ENCODE data around the gene ELAVL4.

Gene ELAVL4

GRCh38 chr1:50091068-50091467, 17.7 kb upstream of the ELAVL4 start:
- no peak for DNase-seq (ENCODE audit: low spot score)
- TF ChIP-seq CTCF (IDR thresholded peaks at IDR 0.05; ENCODE audit: extremely low read depth, missing control alignments): no peak

DNA sequence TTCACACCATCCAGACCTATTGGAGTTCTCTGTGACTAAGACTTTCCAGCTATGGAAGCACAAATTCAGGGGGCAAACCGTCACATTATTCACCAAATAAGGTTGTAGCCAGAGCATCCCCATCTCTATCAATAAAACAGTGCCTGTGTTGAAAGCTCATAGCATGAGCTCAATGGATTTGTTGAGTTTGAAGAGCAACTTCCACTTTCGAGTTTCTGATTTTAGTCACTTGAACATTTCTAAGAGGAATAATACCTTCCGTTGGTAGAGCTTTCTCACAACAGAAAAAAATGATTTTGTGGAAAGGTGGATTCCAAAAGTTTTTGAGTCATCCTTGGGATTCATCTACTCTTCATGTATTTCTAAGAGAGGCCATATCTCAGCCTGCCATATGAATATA, 13.0 kb upstream of the ELAVL4 start:
- DNase-seq (ENCODE audit: low spot score): no peak
- no peak for TF ChIP-seq CTCF (IDR thresholded peaks at IDR 0.05; ENCODE audit: extremely low read depth, missing control alignments)

DNA sequence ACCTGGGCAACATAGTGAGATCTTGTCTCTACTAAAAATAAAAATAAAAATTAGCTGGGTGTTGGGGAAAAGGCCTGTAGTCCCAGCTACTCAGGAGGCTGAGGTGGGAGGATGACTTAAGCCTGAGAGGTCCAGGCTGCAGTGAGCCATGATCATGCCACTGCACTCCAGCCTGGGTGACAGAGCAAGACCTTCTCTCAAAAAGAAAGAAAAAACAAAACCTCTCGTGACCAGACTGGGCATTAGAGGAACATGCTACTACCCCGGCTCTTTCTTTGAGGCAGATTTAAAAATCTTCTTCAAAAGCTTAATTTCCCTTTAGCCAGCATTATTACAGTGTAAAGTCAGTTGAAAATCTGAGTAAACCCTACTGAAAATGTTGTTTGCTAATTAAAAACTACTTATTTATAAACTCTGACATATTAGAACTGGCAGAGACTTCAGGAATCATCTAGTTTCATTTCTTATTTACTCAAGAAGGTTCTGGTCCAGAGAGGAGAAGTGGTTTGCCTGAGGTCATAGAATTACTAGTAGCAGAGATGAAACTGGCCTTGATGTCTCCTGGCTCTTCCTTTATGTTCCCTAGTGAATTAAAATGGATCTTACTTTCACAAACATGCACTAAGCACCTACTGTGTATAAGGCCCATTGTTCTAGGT, 11.6 kb upstream of the ELAVL4 start:
- no peak for TF ChIP-seq CTCF (IDR thresholded peaks at IDR 0.05; ENCODE audit: extremely low read depth, missing control alignments)

GRCh38 chr1:50097791-50098190, 10.9 kb upstream of the ELAVL4 start:
- no peak for TF ChIP-seq CTCF (IDR thresholded peaks at IDR 0.05; ENCODE audit: extremely low read depth, missing control alignments)
- no peak for DNase-seq (ENCODE audit: low spot score)

More for the DNA sequence above, 11.6 kb upstream of the ELAVL4 start:
- no peak for DNase-seq (ENCODE audit: low spot score)

GRCh38 chr1:50098591-50099021, 10.1 kb upstream of the ELAVL4 start:
- TF ChIP-seq CTCF (IDR thresholded peaks at IDR 0.05; ENCODE audit: extremely low read depth, missing control alignments): no peak
- no peak for DNase-seq (ENCODE audit: low spot score)

- no peak for TF ChIP-seq CTCF (IDR thresholded peaks at IDR 0.05; ENCODE audit: extremely low read depth, missing control alignments)
- DNase-seq (ENCODE audit: low spot score): no peak
These were observed 9.1 kb upstream of the ELAVL4 start for GRCh38 chr1:50099654-50100053.

GRCh38 chr1:50103615-50104081, 5.1 kb upstream of the ELAVL4 start:
- no peak for DNase-seq (ENCODE audit: low spot score)
- no peak for TF ChIP-seq CTCF (IDR thresholded peaks at IDR 0.05; ENCODE audit: extremely low read depth, missing control alignments)

All from GM20000 (cell line).